Smooth muscle cell (in vitro differentiated cells): ENCODE measurements around the gene SDK1. TPM values are rescaled to one million over a fixed set of nuclear protein-coding genes. Genes with fewer than 3 reads are reported as not detected.

Experiments
- DNase-seq: peaks from one replicate; lab custom pipeline; 2025; ENCODE audit not compliant: unreplicated experiment; lab: John Stamatoyannopoulos, UW
- H2AFZ ChIP-seq: fragments of 200-600 bp; sonication (generic); 2 replicates; pipeline ENCODE4 v1.6.0; 2016; ENCODE audit warnings: antibody characterized with exemption, low read depth, mild to moderate bottlenecking
- H3F3A ChIP-seq: fragments of 200-600 bp; sonication (generic); 2 replicates; pipeline ENCODE4 v1.6.0; 2017; ENCODE audit warnings: antibody characterized with exemption, low read depth
- H3K27ac ChIP-seq: fragments of 200-600 bp; sonication (generic); 2 replicates; pipeline ENCODE4 v1.5.1; 2016; ENCODE audit warnings: low read depth, mild to moderate bottlenecking
- H3K27me3 ChIP-seq: fragments of 200-600 bp; sonication (generic); 2 replicates; pipeline ENCODE4 v1.6.1; 2016; ENCODE audit warnings: low read depth, mild to moderate bottlenecking
- H3K36me3 ChIP-seq: fragments of 200-600 bp; sonication (generic); 2 replicates; pipeline ENCODE4 v1.5.1; 2016; ENCODE audit warnings: low read depth
- H3K4me1 ChIP-seq: fragments of 200-600 bp; sonication (generic); 2 replicates; pipeline ENCODE4 v1.5.1; 2016; ENCODE audit warnings: low read depth
- H3K4me2 ChIP-seq: fragments of 200-600 bp; sonication (generic); 2 replicates; pipeline ENCODE4 v1.6.0; 2016; ENCODE audit warnings: mild to moderate bottlenecking
- H3K4me3 ChIP-seq: fragments of 200-600 bp; sonication (generic); 2 replicates; pipeline ENCODE4 v1.5.1; 2016; ENCODE audit warnings: mild to moderate bottlenecking
- H3K79me2 ChIP-seq: fragments of 200-600 bp; sonication (generic); 2 replicates; pipeline ENCODE4 v1.6.0; 2016; ENCODE audit warnings: low read depth, mild to moderate bottlenecking
- H3K9ac ChIP-seq: fragments of 200-600 bp; sonication (generic); 2 replicates; pipeline ENCODE4 v1.6.0; 2016; ENCODE audit warnings: low read depth
- H3K9me3 ChIP-seq: fragments of 200-600 bp; sonication (generic); replicated peaks from 2 replicates; pipeline ENCODE4 v1.5.1; 2016; ENCODE audit warnings: low read depth
- H4K20me1 ChIP-seq: fragments of 200-600 bp; sonication (generic); 2 replicates; pipeline ENCODE4 v1.6.0; 2016; ENCODE audit warnings: low read depth
- CTCF ChIP-seq: fragments of 200-600 bp; sonication (generic); IDR thresholded peaks from 2 replicates; pipeline ENCODE4 v1.5.1; 2017; ENCODE audit warnings: borderline replicate concordance, mild to moderate bottlenecking, antibody characterized with exemption; ENCODE audit not compliant: insufficient read depth, poor library complexity, severe bottlenecking
- WGBS: methylation state at CpG from one replicate; pipeline ENCODE4 v1.1.7; 2016; ENCODE audit warnings: low lambda C conversion rate; 5-methylcytosine and 5-hydroxymethylcytosine counted together
- polyA plus RNA-seq: library from polyadenylated mRNA; unstranded; fragments of >200 nt; fragmentation: Nextera tagmentation; extraction: Ambion mirVana; gene quantifications from 2 replicates; pipeline ENCODE4 v1.2.1, GENCODE V29; 2016
- total RNA-seq: library from RNA; depleted of rRNA; stranded (reverse); fragments of >200 nt; gene quantifications from 2 replicates; pipeline ENCODE4 v1.2.3, GENCODE V29; 2014

SDK1 gene
- total and polyA plus RNA-seq, 2 experiments from 2014 or later = 1.1 to 2.5 TPM

GRCh38 chr7:3307435-3307834 lies 6.4 kb downstream of the SDK1 start:
- WGBS = 64% methylated on average over 1 of the region's 1 CpG
- no peak overlapping the region for H3K27ac ChIP-seq
- DNase-seq = no peak
- H3K27me3 ChIP-seq = peaks cover 5% of the 10 kb centered on the region
- H3K4me3 ChIP-seq = no peak overlapping the region
- H3K79me2 ChIP-seq = no peaks in the 10 kb centered on the region
- H4K20me1 ChIP-seq = no peaks in the 10 kb centered on the region
- no peak overlapping the region for H2AFZ ChIP-seq
- H3F3A ChIP-seq = peaks cover 4% of the 10 kb centered on the region
- no peaks in the 10 kb centered on the region for H3K9me3 ChIP-seq
- H3K36me3 ChIP-seq = no peaks in the 10 kb centered on the region
- no peak for TF ChIP-seq CTCF
- peaks cover 3% of the 10 kb centered on the region for H3K4me1 ChIP-seq
- no peak overlapping the region for H3K4me2 ChIP-seq
- H3K9ac ChIP-seq = no peak overlapping the region

- Histone ChIP-seq H3F3A (no peaks in the 10 kb centered on the region), H4K20me1 (no peaks in the 10 kb centered on the region), H3K27ac (no peak overlapping the region), H3K27me3 (no peaks in the 10 kb centered on the region), H3K4me3 (no peak overlapping the region), H3K4me2 (no peak overlapping the region), H3K79me2 (no peaks in the 10 kb centered on the region), H2AFZ (no peak overlapping the region), H3K4me1 (no peaks in the 10 kb centered on the region), H3K9ac (no peak overlapping the region), H3K9me3 (no peaks in the 10 kb centered on the region), H3K36me3 (no peaks in the 10 kb centered on the region)
- no peak for TF ChIP-seq CTCF
- DNase-seq = no peak
- 90% methylated on average over 3 of the region's 3 CpGs for WGBS
Observed at GRCh38 chr7:3309140-3309539, 8.1 kb downstream of the SDK1 start.

- H3K9me3 ChIP-seq = no peaks in the 10 kb centered on the region
- H3K9ac ChIP-seq = no peak overlapping the region
- no peak for TF ChIP-seq CTCF
- no peak overlapping the region for H2AFZ ChIP-seq
- DNase-seq = no peak
- no peaks in the 10 kb centered on the region for H3F3A ChIP-seq
- no peaks in the 10 kb centered on the region for H4K20me1 ChIP-seq
- H3K4me1 ChIP-seq = no peaks in the 10 kb centered on the region
- 89% methylated on average over 1 of the region's 1 CpG for WGBS
- no peaks in the 10 kb centered on the region for H3K27me3 ChIP-seq
- H3K27ac ChIP-seq = no peak overlapping the region
- H3K36me3 ChIP-seq = no peaks in the 10 kb centered on the region
- H3K4me2 ChIP-seq = no peak overlapping the region
- H3K4me3 ChIP-seq = no peak overlapping the region
- H3K79me2 ChIP-seq = no peaks in the 10 kb centered on the region
Observed at GRCh38 chr7:3309956-3310355, 8.9 kb downstream of the SDK1 start.

GRCh38 chr7:3310884-3311283 lies 9.8 kb downstream of the SDK1 start:
- Histone ChIP-seq H2AFZ (no peak overlapping the region), H3K4me3 (no peak overlapping the region), H4K20me1 (no peaks in the 10 kb centered on the region), H3F3A (no peaks in the 10 kb centered on the region), H3K27ac (no peak overlapping the region), H3K9ac (no peak overlapping the region), H3K27me3 (no peaks in the 10 kb centered on the region), H3K36me3 (no peaks in the 10 kb centered on the region), H3K79me2 (no peaks in the 10 kb centered on the region), H3K4me1 (no peaks in the 10 kb centered on the region), H3K9me3 (no peaks in the 10 kb centered on the region), H3K4me2 (no peak overlapping the region)
- 89% methylated on average over 3 of the region's 3 CpGs for WGBS
- no peak for DNase-seq
- TF ChIP-seq CTCF = no peak
